HEK293 (cell line): Measurements from ENCODE around the gene PHKG2.
A peak's percentile ranks its signal among the peaks of the same experiment; 100 is the strongest.

Experiments
- CTCF ChIP-seq: fragments of 450-650 bp; formaldehyde crosslinking; IDR thresholded peaks from 2 replicates; pipeline ENCODE4 v1.5.1; 2016; ENCODE audit warnings: missing biosample characterization, missing genetic modification characterization
- TCF7L2 ChIP-seq: IDR thresholded peaks from 2 replicates; pipeline ENCODE4 v1.6.1; 2011; ENCODE audit warnings: low read depth, mild to moderate bottlenecking, inconsistent platforms, low read length, moderate library complexity, borderline replicate concordance
- ZNF146 ChIP-seq: fragments of 450-650 bp; formaldehyde crosslinking; IDR thresholded peaks from 2 replicates; pipeline ENCODE4 v1.5.1; 2016; ENCODE audit warnings: missing biosample characterization, missing genetic modification characterization
- ZNF521 ChIP-seq: fragments of 450-650 bp; formaldehyde crosslinking; IDR thresholded peaks from 2 replicates; pipeline ENCODE4 v1.5.1; 2017; ENCODE audit warnings: missing biosample characterization, mild to moderate bottlenecking, missing genetic modification characterization
- TF ChIP-seq, protein P1 (sequence below): fragments of 450-650 bp; IDR thresholded peaks from 2 replicates; pipeline ENCODE4 v1.5.1; 2018; ENCODE audit warnings: missing biosample characterization, missing genetic modification characterization

GRCh38 chr16:30745082-30745481, 3.1 kb upstream of the PHKG2 start:
- TF ChIP-seq TCF7L2 (no peak), ZNF146 (tag by site-specific recombination) (peak; percentile 91), CTCF (tag by site-specific recombination) (no peak), ZNF521 (no peak)
- TF ChIP-seq, protein P1, sequence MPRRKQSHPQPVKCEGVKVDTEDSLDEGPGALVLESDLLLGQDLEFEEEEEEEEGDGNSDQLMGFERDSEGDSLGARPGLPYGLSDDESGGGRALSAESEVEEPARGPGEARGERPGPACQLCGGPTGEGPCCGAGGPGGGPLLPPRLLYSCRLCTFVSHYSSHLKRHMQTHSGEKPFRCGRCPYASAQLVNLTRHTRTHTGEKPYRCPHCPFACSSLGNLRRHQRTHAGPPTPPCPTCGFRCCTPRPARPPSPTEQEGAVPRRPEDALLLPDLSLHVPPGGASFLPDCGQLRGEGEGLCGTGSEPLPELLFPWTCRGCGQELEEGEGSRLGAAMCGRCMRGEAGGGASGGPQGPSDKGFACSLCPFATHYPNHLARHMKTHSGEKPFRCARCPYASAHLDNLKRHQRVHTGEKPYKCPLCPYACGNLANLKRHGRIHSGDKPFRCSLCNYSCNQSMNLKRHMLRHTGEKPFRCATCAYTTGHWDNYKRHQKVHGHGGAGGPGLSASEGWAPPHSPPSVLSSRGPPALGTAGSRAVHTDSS (tag by site-specific recombination) = no peak
